ENCODE results near the gene GATAD2B.
"Not testable (repeated sequence)": the region's sequence is repeated elsewhere in the genome, so short reads cannot be mapped to it uniquely, and the experiment has no call there.

The GATAD2B gene

DNA sequence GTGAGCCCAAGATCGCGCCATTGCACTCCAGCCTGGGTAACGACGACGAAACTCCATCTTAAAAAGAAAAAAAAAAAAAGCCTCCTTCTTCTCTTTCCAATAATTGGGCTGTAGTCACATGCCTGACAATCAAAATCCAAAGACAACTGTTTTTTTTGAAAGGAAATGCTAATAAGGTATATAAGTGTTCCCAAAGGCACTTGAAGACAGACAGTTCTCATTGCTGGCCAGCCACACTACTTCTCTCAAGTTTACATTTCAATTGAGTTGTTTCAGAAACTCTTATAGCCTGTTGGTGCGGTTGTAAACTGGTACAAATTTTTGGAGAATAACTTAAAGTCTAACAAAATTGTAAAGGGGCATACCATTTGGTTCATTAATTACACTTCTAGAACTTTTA is 23.3 kb downstream of the GATAD2B start:
- no peak for DNase-seq (ENCODE audit: low read depth in 1 of 2, low spot score in 1 of 2)
- TF ChIP-seq POLR2AphosphoS5 (IDR thresholded peaks at IDR 0.05; ENCODE audit: low read depth) = no peak
- TF ChIP-seq GABPA (IDR thresholded peaks at IDR 0.05; ENCODE audit: low read depth) = no peak
- TF ChIP-seq, protein P1, sequence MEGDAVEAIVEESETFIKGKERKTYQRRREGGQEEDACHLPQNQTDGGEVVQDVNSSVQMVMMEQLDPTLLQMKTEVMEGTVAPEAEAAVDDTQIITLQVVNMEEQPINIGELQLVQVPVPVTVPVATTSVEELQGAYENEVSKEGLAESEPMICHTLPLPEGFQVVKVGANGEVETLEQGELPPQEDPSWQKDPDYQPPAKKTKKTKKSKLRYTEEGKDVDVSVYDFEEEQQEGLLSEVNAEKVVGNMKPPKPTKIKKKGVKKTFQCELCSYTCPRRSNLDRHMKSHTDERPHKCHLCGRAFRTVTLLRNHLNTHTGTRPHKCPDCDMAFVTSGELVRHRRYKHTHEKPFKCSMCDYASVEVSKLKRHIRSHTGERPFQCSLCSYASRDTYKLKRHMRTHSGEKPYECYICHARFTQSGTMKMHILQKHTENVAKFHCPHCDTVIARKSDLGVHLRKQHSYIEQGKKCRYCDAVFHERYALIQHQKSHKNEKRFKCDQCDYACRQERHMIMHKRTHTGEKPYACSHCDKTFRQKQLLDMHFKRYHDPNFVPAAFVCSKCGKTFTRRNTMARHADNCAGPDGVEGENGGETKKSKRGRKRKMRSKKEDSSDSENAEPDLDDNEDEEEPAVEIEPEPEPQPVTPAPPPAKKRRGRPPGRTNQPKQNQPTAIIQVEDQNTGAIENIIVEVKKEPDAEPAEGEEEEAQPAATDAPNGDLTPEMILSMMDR (IDR thresholded peaks at IDR 0.05; ENCODE audit: insufficient read depth, low read length) = no peak
- TF ChIP-seq, protein P2, sequence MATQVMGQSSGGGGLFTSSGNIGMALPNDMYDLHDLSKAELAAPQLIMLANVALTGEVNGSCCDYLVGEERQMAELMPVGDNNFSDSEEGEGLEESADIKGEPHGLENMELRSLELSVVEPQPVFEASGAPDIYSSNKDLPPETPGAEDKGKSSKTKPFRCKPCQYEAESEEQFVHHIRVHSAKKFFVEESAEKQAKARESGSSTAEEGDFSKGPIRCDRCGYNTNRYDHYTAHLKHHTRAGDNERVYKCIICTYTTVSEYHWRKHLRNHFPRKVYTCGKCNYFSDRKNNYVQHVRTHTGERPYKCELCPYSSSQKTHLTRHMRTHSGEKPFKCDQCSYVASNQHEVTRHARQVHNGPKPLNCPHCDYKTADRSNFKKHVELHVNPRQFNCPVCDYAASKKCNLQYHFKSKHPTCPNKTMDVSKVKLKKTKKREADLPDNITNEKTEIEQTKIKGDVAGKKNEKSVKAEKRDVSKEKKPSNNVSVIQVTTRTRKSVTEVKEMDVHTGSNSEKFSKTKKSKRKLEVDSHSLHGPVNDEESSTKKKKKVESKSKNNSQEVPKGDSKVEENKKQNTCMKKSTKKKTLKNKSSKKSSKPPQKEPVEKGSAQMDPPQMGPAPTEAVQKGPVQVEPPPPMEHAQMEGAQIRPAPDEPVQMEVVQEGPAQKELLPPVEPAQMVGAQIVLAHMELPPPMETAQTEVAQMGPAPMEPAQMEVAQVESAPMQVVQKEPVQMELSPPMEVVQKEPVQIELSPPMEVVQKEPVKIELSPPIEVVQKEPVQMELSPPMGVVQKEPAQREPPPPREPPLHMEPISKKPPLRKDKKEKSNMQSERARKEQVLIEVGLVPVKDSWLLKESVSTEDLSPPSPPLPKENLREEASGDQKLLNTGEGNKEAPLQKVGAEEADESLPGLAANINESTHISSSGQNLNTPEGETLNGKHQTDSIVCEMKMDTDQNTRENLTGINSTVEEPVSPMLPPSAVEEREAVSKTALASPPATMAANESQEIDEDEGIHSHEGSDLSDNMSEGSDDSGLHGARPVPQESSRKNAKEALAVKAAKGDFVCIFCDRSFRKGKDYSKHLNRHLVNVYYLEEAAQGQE (IDR thresholded peaks at IDR 0.05; ENCODE audit: insufficient replicate concordance, low read depth) = no peak
- H3K4me3 ChIP-seq (replicated peaks; ENCODE audit: insufficient read depth, low read length) = no peak overlapping the region
- no peak overlapping the region for H3K27ac ChIP-seq (replicated peaks)
- no peaks in the 10 kb centered on the region for H3K27me3 ChIP-seq (ENCODE audit: insufficient read depth, poor library complexity, severe bottlenecking)

DNA sequence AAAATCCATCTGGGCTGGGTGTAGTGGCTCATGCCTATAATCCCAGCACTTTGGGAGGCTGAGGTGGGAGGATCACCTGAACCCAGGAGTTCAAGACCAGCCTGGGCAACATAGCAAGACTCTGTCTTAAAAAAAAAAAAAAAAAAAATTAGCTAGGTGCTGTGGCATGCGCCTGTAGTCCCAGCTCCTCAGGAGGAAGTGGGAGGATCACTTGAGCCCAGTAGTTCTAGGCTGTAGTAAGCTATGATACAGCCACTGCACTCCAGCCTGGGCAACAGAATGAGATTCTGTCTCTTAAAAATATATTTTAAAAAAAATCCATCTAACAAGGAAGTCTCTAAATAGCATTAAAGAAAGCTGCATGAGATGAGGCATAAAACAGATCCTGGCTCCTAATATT is 26.9 kb downstream of the GATAD2B start:
- not testable (repeated sequence) for H3K27ac ChIP-seq (replicated peaks); DNase-seq (ENCODE audit: low read depth in 1 of 2, low spot score in 1 of 2); H3K27me3 ChIP-seq (ENCODE audit: insufficient read depth, poor library complexity, severe bottlenecking); H3K4me3 ChIP-seq (replicated peaks; ENCODE audit: insufficient read depth, low read length)
- peak; percentile 35; the same call in 1 of the 2 replicates for TF ChIP-seq SPI1 (IDR thresholded peaks at IDR 0.05; ENCODE audit: borderline replicate concordance, low read depth)

DNA sequence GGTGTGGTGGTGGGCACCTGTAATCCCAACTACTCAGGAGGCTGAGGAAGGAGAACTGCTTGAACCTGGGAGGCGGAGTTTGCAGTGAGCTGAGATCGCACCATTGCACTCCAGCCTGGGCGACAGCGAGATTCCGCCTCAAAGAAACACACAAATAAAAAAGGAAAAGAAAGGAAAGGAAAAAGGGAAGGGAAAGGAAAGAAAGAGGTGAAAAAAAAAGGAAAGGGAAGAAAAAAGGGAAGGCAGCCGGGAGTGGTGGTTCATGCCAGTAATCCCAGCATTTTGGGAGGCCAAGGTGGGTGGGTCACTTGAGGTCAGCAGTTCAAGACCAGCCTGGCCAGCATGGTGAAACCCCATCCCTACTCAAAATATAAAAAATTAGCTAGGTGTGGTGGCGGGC is 31.7 kb downstream of the GATAD2B start:
- not testable (repeated sequence) for H3K27ac ChIP-seq (replicated peaks); DNase-seq (ENCODE audit: low read depth in 1 of 2, low spot score in 1 of 2); H3K4me3 ChIP-seq (replicated peaks; ENCODE audit: insufficient read depth, low read length); H3K27me3 ChIP-seq (ENCODE audit: insufficient read depth, poor library complexity, severe bottlenecking)

DNA sequence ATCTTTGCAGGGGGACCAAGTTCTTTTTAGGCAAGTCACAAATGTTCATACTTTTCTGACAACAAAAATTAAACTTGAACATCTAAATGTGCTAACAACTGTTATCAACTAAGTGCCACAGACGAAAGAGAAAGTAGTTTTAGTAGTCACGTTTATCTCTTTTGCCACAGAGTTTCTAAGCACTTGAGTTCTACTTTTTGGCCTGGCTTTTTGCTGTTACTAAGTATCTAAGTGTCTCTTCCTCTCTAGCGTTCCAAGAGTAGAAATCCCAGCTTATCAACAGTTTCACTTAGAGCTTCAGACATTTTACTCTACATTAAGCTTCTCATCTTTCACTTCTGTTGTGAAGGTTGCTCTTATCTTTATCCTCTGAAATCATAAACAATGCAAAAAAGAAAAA is 34.2 kb downstream of the GATAD2B start:
- H3K27ac ChIP-seq (replicated peaks) = no peak overlapping the region
- H3K4me3 ChIP-seq (replicated peaks; ENCODE audit: insufficient read depth, low read length) = no peak overlapping the region
- TF ChIP-seq, protein P1 (IDR thresholded peaks at IDR 0.05; ENCODE audit: insufficient read depth, low read length) = no peak
- TF ChIP-seq, protein P2 (IDR thresholded peaks at IDR 0.05; ENCODE audit: insufficient replicate concordance, low read depth) = no peak
- TF ChIP-seq SPI1 (IDR thresholded peaks at IDR 0.05; ENCODE audit: borderline replicate concordance, low read depth) = no peak
- TF ChIP-seq POLR2AphosphoS5 (IDR thresholded peaks at IDR 0.05; ENCODE audit: low read depth) = no peak
- no peak for TF ChIP-seq GABPA (IDR thresholded peaks at IDR 0.05; ENCODE audit: low read depth)
- no peaks in the 10 kb centered on the region for H3K27me3 ChIP-seq (ENCODE audit: insufficient read depth, poor library complexity, severe bottlenecking)
- no peak for DNase-seq (ENCODE audit: low read depth in 1 of 2, low spot score in 1 of 2)

DNA sequence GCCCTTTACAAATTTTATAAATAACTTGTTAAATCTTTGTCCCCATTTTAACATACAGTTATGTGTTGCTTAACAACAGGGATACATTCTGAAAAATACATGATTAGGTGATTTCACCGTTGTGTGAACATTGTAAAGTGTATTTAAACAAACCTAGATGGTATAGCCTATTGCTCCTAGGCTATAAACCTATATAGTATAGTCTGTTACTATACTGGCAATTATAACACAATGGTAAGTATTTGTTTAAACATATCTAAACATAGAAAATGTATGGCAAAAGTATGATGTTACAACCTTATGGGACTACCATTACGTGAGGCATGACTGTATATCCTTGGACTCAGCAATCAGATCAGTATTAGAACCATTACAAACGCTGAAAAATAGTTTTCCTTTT is 36.6 kb downstream of the GATAD2B start:
- TF ChIP-seq, protein P2 (IDR thresholded peaks at IDR 0.05; ENCODE audit: insufficient replicate concordance, low read depth) = no peak
- TF ChIP-seq GABPA (IDR thresholded peaks at IDR 0.05; ENCODE audit: low read depth) (no peak), POLR2AphosphoS5 (IDR thresholded peaks at IDR 0.05; ENCODE audit: low read depth) (no peak), SPI1 (IDR thresholded peaks at IDR 0.05; ENCODE audit: borderline replicate concordance, low read depth) (no peak)
- TF ChIP-seq, protein P1 (IDR thresholded peaks at IDR 0.05; ENCODE audit: insufficient read depth, low read length) = no peak
- Histone ChIP-seq H3K27ac (replicated peaks) (no peak overlapping the region), H3K27me3 (ENCODE audit: insufficient read depth, poor library complexity, severe bottlenecking) (no peaks in the 10 kb centered on the region), H3K4me3 (replicated peaks; ENCODE audit: insufficient read depth, low read length) (no peak overlapping the region)
- DNase-seq (ENCODE audit: low read depth in 1 of 2, low spot score in 1 of 2) = no peak
